HG03280 (cell line): ENCODE measurements around the gene C17orf114.

Experiments used
- ATAC-seq: cut with Tn5 transposase; IDR thresholded peaks from one replicate; pipeline ENCODE4 v1.9.1; 2021; ENCODE audit warnings: mild to moderate bottlenecking, moderate library complexity; ENCODE audit not compliant: unreplicated experiment

The C17orf114 gene

DNA sequence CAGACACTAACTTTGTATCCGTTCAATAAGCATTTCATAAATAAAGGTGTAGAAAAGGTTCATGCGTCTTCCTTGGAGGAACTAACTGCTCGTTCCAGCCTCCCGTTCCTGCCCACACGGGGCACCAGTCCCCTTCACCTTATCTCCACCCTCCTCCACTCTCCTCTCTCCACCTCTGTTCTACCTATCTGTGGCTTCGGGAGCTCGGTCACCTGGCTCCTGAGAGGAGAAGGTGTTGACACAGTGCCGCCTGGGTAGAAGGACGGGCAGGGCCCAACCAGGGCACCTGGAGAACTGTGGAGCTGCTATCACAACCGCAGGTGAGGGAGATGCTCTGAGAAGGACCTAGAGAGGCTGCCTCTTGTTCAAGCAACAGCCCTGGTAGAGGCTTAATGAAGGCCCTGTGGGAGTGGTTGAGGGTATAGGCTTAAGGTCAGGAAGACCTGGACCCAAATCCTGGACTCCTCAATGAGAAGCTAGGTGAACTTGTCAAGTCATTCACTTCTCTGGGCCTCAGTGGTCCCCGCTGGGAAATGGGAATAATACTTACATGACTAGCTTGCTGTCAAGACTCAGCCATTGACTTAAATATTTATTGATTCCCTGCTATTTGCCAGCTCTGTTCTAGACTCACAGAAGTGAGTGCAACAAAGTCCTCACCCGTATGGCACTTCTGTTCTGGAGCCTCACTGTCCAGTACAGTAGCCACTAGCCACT, 21.4 kb upstream of the C17orf114 start:
- no peak for ATAC-seq

DNA sequence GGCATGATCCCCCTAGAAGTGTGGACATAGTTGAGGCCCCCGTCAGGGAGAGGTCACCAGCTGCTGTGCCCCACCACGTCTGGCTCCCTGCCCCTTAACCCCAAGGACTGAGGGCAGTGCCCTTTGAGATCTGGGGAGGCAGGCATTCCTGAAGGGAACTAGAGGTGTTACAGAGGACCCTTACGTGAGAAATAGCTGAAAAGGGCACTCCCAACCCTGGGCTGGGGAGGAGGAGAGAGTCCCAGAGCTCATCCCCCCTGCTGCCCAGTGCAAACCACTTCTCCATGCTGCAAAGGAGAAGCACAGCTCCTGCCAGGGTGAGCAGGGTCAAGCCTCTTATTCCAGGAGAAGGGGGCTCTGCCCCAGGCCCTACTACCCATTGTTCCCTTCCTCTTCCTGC, 20.7 kb upstream of the C17orf114 start:
- no peak for ATAC-seq

GRCh38 chr17:4818276-4818675, 16.1 kb upstream of the C17orf114 start:
- ATAC-seq, result no peak

- ATAC-seq, result no peak
Measured at GRCh38 chr17:4816826-4817225, 14.7 kb upstream of the C17orf114 start.

GRCh38 chr17:4815043-4815675, 13.0 kb upstream of the C17orf114 start:
- ATAC-seq, result no peak

- no peak for ATAC-seq
Measured at GRCh38 chr17:4812690-4813089, 10.6 kb upstream of the C17orf114 start.

DNA sequence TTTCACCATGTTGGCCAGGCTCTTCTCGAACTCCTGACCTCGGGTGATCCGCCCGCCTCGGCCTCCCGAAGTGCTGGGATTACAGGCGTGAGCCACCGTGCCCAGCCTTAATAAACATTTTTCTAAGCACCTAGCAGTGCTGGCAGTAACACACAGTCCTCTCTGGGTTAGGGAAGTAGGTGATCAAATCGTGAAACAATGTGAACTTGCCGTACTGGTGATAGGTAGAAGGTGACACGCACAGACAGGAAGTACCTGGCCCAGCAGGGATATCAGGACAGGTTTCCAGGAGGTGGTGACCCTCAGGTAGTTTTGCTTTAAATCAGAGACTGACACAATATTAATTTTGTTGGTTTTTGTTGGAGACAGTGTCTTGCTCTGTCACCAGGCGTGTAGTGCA, 9.3 kb upstream of the C17orf114 start:
- ATAC-seq, result no peak

GRCh38 chr17:4810696-4811290, 8.7 kb upstream of the C17orf114 start:
- no peak for ATAC-seq

GRCh38 chr17:4808378-4808767, 6.2 kb upstream of the C17orf114 start:
- no peak for ATAC-seq

DNA sequence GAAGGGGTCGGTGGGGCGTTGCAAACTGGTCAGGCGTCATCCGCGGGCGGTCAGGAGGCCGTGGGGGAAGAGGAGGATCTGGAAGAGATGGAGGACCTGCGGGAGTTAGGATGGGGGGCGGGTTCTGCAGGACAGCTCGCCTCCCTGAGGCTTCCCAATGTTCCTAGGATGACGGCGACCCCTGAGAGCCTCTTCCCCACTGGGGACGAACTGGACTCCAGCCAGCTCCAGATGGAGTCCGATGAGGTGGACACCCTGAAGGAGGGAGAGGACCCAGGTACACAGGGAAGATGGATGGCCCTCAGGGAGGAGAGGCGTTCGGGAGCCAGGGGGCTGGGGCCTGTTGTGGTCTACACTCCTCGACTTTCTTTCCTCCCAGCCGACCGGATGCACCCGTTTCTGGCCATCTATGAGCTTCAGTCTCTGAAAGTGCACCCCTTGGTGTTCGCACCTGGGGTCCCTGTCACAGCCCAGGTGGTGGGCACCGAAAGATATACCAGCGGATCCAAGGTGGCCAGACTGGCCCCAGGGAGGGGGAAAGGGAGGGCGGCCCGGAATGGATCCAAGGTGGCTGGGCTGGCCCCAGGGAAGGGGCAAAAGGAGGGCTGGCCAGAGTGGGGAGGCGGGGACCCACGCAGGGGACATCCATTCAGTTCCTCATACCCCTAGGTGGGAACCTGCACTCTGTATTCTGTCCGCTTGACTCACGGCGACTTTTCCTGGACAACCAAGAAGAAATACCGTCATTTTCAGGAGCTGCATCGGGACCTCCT, 5.7 kb upstream of the C17orf114 start:
- ATAC-seq, result no peak

DNA sequence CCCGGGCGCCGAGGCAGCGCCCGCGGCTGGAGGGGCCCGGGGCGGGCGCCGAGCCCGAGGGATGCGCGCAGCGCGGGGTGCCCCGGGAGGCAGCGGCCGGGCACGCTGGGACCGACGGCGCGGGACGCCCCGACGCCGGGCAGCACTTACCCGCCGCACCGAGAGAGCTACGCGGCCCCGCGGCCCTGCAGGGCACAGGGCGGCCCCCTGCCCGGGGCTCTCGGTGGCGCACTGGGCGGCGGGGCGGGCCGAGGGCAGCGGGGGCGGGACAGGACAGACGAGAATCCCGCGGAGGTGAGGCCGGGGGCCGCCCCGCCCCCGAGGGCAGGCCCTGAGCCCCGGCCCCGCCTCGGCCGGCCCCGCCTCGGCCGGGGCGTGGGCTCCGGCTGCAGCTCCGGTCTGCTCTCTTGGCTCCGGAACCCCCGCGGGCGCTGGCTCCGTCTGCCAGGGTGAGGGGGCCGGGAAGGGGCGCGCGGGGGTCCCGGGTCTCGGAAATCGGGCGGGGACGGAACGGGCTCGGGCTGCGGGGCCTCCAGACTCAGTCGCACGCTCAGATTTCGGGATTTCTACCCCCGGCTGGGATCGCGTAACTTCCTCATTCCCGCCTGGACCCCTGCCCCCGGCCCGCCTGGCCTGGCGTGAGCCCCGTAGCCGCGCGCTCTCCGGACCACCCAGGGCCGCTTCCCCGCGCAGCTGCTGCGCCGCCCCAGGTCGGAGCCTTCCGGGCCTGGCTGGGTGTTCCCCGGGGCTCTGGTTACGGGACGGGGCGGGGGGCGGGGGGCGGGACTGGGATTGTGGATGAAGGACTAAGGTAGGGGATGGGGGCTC, 4.9 kb upstream of the C17orf114 start, which contains the start of gene PLD2:
PLD2 (plus strand) TSS at position 376 of the 828 bp plus-strand sequence. CDS start 621 bp downstream, outside the sequence.
- peak; percentile 93 for ATAC-seq

- ATAC-seq, result no peak
Measured at GRCh38 chr17:4806456-4806776, 4.3 kb upstream of the C17orf114 start.

DNA sequence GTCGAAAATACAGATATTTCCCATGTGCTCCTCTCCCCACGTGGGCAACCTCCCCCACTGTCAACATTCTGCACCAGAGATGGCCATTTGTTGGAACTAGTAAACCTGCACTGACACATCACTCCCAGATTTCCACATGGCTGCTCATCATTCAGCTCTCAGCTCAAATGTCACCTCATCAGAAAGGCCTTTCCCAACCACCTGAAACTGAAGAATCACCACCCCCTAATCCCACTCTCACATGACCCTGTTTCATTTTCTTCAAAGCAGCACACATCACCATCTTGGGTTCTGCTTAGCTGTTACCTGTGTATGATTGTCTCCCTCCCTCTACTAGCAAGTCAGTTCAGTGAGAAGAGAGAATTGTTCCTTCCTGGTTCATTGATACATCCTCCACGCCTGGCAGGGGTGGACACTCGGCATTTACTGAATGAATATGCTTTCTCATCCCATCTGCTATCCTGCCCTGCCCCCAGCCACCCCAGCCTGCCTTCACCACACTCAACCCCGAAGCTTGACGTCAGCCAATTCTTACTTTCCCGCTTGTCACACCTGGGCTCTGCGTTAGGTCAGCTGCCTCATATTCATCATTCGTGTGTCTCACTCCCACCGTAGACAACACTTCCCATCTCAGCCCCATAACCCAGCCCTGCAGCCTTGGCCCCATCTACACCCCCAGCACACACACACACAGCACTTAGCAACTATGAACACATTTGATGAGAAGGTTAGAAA, 1.5 kb downstream of the C17orf114 start:
- ATAC-seq, result no peak

DNA sequence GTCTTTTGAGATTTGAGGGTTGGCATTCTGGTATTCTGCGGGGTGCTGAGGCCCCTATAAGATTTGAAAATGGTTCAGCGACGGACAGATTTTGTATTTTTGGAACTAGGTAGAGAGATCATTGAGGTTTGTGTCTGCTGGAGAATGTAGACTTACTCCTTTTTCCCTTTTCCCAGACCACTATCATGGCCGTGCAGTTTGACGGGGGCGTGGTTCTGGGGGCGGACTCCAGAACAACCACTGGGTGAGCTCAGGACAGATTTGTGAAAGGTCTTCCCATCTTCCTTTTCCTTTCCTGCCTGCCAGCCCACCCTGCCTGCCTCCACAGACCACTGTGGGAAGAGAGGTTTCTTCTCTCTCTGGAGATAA, 5.6 kb downstream of the C17orf114 start:
- ATAC-seq, result peak; percentile 11

GRCh38 chr17:4795168-4795567, 7.0 kb downstream of the C17orf114 start:
- no peak for ATAC-seq

- no peak for ATAC-seq
Measured at GRCh38 chr17:4790705-4791088, 11.4 kb downstream of the C17orf114 start.

DNA sequence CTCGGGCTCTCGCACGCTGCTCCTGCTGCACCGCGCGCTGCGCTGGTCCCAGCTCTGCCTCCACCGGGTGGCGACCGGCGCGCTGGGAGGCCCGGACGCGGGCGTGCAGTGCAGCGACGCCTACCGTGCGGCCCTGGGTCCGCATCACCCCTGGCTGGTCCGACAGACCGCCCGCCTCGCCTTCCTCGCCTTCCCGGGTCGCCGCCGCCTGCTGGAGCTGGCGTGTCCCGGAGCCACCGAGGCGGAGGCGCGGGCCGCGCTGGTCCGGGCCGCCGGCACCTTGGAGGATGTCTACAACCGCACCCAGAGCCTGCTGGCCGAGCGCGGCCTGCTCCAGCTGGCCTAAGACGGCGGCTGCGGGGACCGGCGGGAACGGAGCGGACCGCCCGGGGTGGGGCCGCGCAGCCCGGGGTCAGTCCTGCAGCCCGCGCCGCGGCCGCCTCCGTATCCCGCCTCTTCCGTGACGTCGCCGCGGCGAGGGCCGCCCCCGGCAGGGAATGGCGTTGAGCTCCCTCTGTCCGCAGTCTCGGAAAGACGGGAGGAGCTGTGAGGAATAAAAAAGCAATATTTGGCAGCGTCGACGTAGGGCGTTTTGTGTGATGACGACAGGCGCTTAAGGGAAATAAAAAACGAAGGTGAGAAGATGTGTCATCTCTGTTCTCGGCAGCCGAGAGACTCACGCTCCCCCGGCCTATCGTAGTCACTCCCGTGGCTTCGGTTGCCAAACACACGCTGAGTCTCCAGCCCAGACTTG, 12.0 kb downstream of the C17orf114 start:
- peak; percentile 88 for ATAC-seq

DNA sequence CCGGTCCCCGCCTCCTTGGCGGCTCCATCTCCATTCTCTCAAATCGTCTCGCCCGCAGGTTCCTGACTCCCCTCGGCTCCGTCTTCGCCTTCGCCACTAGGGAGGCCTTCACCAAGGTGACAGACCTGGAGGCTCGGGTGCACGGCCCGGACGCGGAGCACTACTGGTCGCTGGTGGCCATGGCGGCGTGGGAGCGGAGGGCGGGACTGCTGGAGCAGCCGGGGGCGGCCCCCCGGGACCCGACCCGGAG, 12.5 kb downstream of the C17orf114 start:
- no peak for ATAC-seq

- ATAC-seq, result no peak
Measured at GRCh38 chr17:4788807-4789700, 13.1 kb downstream of the C17orf114 start, which contains the start of gene GLTPD2. Gene GLTPD2, plus strand, starts transcription at chr17:4788964. Its CDS starts 48 bp downstream, at chr17:4789012.
